NK-92 treated with Interleukin-12 subunit alpha and Interleukin-12 subunit beta, amount 100 ng/mL, for 24 hours (cell line): Measurements from ENCODE around the gene SUSD6.
"Not testable (repeated sequence)": the region's sequence is repeated elsewhere in the genome, so short reads cannot be mapped to it uniquely, and the experiment has no call there.

Experiments
- DNase-seq: peaks from one replicate; lab custom pipeline; 2025; lab: John Stamatoyannopoulos, UW

The SUSD6 gene

DNA sequence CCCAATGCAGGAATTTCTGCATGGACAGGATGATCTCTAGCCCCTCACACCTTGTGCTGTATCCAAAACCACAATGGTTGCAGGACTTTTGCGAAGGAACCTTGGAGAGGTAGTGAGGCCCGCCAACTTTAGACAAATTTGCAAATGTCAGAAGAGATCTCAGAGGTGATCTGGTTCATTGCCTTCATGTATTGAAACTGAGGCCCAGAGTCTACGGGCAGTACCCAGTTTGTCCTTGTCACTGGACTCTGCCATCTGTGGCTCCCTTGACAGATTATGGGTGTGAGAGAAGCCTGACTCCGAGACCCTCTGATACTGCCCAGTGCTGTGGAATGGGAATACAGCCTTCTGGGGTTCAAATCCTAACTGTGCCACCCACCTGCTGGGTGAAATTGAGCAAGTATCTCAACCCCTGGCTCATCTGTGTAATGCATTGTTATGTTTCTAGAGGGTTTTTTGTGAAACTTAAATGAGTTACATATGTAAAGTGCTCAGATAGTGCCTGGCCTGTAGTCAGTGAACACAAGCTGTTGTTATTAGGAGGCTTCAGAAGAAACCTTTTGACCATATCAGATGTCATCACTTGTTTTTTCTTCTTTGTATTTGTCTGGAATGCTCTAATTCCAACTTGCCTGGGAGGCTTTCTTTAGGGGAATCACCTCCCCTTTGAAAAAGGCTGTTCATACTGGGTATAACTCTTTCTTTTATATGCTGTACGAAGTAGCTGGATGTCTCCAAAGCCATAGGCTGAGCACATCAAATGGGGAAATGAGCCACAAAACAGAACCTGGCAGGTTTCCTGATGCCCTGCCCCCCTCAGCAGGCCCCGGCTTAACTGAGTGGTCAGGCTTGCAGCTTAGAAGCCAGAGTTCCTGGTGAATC, 84.2 kb downstream of the SUSD6 start:
- no peak for DNase-seq

DNA sequence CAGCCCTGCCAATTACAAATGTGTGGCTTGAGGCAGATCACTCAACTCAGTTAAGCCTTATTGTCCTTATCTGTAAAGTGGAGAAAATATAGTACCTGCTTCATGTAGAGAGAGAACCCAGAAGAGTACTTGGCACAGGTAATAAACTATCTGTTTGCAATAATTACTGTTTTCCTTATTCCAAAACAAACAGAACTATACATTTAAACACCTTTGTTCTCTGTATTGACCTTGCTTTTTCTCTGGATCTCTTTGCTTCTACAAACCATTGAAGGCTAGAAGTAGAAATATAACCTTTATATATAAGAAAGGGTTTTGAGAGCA, 84.8 kb downstream of the SUSD6 start:
- no peak for DNase-seq

DNA sequence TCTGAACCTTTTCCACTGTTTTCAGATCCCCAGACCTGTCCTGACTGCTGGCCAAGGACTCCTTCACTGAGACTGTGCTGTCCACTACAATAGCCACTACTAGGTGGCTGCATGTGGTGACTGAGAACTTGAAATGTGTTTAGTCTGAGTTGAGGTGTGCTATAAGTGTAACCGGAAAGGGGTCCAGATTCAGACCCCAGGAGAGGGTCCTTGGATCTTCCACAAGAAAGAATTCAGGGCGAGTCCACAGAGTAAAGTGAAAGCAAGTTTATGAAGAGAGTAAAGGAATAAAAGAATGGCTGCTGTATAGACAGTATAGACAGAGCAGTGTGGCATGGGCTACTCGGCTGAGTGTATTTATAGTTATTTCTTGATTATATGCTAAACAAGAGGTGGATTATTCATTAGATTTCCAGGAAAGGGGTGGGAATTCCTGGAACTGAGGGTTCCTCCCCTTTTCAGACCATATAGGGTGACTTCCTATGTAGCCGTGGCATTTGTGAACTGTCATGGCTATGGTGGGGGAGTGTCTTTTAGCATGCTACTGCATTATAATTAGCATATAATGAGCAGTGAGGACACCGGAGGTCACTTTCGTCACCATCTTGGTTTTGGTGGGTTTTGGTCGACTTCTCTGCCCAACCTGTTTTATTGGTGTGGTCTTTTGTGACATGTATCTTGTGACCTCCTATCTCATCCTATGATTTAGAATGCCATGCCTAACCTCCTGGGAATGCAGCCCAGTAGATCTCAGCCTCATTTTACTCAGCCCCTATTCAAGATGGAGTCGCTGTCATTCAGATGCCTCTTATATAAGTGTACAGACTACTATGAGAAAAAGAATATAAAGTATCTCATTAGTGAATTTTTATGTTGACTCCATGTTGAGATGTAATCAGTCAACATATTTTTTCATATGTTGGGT, 85.5 kb downstream of the SUSD6 start:
- no peak for DNase-seq

GRCh38 chr14:69698572-69698971, 87.2 kb downstream of the SUSD6 start:
- no peak for DNase-seq

DNA sequence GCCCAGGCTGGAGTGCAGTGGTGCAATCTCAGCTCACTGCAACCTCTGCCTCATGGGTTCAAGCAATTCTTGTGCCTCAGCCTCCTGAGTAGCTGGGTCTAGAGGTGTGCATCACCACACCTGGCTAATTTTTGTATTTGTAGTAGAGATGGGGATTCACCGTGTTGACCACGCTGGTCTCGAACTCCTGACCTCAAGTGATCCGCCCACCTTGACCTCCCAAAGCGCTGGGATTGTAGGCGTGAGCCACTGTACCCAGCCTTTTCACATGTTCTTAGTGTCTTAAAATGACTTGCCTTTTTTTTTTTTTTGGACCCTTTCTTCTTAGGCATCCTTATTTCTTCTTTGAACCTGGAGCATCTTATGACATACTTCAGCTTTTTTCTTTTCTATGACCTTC, 87.8 kb downstream of the SUSD6 start:
- not testable (repeated sequence) for DNase-seq

- DNase-seq = no peak
Observed at GRCh38 chr14:69699748-69700303, 88.4 kb downstream of the SUSD6 start.

DNA sequence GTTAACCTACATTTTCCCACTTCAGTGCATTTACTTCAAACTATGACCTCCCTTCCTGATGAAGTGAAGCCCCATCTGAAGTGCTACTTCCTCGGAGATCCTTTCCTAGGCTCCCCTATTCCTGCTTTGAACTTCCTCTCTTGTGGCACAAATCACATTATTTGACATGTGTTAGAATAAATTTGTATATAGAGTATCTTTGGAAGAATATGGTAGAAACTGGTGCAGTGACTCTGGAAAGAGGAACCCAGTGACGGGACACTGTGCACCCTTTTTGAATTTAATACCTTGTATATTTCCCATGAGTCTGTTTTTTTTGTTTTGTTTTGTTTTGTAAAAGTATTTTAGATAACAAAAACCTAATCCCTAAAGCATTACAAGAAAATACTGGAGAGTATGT, 89.2 kb downstream of the SUSD6 start:
- DNase-seq = no peak

DNA sequence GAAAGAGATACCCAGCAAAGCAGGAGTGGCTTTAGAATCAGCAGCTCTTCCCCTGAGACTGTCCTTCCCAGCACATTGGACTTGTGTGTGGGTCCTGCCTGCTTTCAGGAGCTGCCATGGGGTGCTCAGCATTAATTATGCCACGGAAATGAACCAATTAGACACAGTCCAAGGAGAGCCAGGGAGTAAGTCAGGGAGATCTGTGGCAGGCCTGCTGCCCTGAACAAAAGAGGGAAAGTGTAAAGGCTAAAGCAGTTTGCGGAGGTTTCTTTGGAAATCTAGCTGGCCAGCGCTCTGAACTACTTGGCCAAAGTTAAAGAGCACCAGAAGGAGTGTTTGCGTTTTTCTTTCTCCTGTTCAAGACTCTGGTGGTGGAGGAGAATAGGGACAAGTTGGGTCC, 89.9 kb downstream of the SUSD6 start:
- no peak for DNase-seq

DNA sequence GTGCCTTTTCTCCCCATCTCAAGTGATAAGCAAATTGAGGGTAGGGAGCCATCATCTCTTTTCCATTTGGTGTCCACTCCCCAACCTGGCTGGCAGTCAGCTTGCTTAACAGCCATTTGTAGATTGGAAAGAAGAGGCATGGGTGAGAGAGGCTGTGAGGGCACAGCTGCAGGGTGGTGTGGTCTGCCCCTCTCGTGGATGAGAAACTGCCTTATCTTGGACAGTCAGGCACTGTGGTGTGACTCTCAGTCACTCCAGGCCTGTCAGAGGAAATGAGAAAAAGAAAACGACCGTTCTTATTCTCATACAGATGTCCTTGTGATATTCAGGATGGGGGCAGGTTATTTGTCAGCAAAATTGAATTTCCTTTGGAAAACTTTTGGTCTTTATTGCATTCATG, 90.5 kb downstream of the SUSD6 start:
- DNase-seq = no peak

- no peak for DNase-seq
Observed at GRCh38 chr14:69703047-69704039, 91.9 kb downstream of the SUSD6 start.

DNA sequence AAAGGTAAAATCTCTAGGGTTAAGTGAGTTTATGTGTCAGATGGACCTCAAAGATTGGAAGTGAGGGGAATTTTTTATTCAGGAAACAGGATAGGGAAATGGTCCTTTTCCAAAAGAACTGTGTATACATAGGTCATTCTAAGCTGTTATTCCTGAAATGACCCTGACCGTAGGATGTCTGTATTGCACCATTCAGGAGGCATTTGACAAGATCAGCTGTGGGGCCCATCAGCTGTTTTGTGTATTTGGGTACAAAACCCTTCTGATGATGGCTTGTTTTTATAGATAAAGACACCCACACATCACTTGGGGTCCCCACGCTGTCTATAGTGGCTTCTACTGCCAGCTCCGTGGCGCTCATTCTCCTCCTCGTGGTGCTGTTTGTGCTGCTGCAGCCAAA, 92.9 kb downstream of the SUSD6 start:
- DNase-seq = no peak

- DNase-seq = no peak
Observed at GRCh38 chr14:69705706-69706105, 94.3 kb downstream of the SUSD6 start.

GRCh38 chr14:69708049-69708448, 96.7 kb downstream of the SUSD6 start:
- DNase-seq = no peak

DNA sequence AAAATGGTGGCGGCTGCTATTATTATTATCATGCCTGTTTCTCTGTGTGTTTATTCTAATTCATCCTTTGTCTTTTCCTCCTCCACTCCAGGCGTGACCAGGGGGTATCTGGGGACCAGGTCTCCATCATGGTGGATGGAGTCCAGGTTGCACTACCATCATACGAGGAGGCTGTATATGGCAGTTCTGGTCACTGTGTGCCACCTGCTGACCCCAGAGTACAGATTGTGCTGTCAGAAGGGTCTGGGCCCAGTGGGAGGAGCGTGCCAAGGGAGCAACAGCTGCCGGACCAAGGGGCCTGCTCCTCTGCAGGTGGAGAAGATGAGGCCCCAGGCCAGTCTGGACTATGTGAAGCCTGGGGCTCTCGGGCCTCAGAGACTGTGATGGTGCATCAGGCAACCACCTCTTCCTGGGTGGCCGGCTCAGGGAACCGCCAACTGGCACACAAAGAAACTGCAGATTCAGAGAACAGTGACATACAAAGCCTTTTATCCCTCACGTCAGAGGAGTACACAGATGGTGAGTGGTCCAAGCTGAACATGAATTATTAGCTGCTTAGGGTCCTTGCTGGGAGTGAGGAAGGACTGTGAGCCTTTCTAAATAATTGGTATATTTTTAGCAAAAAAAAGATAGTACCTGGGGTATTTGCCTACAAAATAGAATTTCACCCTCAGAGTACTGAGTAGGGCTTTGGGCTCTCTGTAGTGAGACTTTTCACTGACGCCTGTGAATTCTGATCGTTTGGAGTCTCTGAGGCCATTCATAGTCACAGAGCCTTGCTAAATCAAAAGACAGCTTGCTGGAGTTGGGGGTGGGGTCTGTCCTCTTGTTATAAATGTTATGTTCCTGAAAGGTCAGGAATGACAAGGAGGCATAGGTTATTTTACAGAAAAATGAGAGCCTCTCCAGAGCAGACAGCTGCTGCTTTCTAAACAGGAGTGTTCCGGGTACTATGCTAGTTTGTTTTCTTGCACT, 97.5 kb downstream of the SUSD6 start:
- DNase-seq = no peak

DNA sequence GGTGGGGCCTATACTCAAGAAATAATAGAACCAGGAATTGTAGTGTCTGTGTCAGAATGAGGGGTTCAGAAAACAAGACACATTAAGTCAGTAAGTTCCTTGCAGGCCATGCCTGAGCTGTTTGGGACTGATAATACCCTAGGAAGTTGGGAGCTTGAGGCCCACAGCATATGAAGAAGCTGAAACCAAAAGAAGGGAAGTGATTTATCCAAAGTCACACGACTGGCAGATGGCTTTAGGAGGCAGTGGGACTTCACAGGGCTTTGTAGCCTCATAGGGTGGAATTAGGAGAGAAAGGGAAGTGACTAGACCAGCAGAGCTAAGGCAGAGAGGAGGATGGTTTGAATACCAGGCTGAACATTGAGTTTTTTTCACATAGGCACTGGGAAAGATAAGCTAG, 99.0 kb downstream of the SUSD6 start:
- no peak for DNase-seq

GRCh38 chr14:69711065-69711464, 99.7 kb downstream of the SUSD6 start:
- no peak for DNase-seq

DNA sequence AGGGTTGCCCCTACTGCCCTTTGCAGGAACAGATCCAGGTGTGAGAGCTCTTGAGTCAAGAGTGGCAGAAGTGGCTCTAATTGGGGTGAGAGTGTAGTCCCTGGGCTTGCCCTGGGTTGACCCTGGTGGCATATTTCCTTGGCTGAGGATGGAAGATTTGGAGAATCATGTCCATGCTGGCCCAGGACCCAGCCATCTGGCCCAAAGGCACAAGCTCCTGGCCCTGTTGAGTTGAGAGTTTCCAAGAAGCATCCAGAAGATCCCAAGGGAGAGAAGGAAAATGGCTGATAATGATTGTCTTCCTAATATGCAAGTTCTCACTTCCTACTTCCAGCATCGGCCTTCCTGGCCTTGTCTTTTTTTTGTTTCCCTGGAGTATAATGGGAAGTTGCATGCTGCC, 100.1 kb downstream of the SUSD6 start:
- DNase-seq = no peak

DNA sequence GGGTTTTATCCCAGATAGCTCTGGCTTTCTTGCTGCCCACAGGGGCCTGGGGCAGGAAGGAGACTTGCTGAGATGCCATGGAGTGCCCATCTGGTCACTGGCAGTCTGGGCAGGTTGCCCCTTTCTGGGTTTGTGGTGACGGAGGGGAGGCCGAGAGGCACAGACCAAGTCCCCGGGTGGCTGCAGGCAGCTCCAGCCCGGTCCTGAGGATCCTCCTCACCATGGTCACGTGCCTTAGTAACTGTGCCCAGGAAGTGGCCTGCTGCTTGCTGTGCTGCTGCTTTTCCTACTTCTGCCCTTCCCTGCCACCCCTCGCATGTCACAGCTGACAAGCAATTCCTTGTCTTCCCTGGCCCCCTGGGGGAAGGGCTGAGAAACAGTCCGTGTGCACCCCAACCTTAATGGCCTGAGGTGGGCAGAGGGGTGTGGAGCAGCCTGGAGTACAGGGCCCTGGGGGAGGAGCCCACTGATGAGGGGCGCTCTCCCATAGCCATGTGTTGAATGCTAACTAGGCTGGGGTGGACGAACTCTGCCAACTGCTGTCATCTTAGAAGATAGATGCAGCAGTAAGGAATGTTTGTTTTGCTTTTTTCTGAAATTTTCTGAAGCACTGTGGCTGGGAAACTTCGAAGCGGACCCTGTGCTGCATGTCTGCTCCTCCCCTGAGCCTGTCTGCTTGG, 100.6 kb downstream of the SUSD6 start:
- DNase-seq = no peak

DNA sequence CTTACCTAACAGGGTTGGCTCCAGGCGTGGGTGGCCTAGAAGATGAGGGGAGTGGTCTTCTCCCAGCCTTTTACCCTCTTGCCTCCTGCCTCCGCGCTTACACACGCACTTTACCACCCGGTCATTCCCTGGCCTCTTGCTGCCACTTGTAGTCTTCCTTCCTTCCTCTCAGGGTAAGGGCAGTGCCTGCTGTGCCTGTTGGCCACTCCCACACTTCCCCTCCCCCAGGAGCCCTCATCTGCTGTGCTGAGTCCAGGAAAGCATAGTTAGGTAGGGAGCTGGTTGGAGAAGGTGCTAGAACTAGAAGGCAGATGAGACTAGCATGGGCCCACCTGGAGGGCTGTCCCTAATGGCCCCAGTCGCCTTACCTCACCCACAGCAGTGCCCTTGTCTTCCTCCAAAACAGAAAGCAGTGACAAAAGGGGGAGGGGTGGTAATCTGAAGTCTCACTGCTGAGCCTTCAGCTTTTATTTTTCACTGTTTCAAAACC, 101.2 kb downstream of the SUSD6 start:
- peak; percentile 32 for DNase-seq
